MG63 (cell line): ENCODE data around the gene UBE2QL1. TPM values are rescaled to one million over a fixed set of nuclear protein-coding genes. Genes with fewer than 3 reads are reported as not detected.

Experiments used
- DNase-seq: peaks from one replicate; pipeline ENCODE4 v3.0.0-alpha.2; 2020
- H3K27me3 ChIP-seq: fragments of 250-450 bp; sonication (Bioruptor Pico); 2 replicates; pipeline ENCODE4 v1.5.1; 2020; ENCODE audit warnings: mild to moderate bottlenecking, moderate library complexity
- H3K36me3 ChIP-seq: fragments of 250-450 bp; sonication (Bioruptor Pico); 2 replicates; pipeline ENCODE4 v1.5.1; 2020; ENCODE audit warnings: mild to moderate bottlenecking, moderate library complexity
- H3K4me3 ChIP-seq: fragments of 250-450 bp; sonication (Bioruptor Pico); 2 replicates; pipeline ENCODE4 v1.5.1; 2020; ENCODE audit warnings: mild to moderate bottlenecking, moderate library complexity
- H3K9me3 ChIP-seq: fragments of 250-450 bp; sonication (Bioruptor Pico); 2 replicates; pipeline ENCODE4 v1.5.1; 2020; ENCODE audit warnings: mild to moderate bottlenecking, moderate library complexity
- total RNA-seq: library from RNA; depleted of rRNA; stranded (reverse); fragments of >200 nt; shearing (Covaris generic); gene quantifications from 2 replicates; pipeline ENCODE4 v1.2.3, GENCODE V29; 2014; ENCODE audit warnings: low replicate concordance

The UBE2QL1 gene
- total RNA-seq, 1 experiment from 2014 or later: not detected

DNA sequence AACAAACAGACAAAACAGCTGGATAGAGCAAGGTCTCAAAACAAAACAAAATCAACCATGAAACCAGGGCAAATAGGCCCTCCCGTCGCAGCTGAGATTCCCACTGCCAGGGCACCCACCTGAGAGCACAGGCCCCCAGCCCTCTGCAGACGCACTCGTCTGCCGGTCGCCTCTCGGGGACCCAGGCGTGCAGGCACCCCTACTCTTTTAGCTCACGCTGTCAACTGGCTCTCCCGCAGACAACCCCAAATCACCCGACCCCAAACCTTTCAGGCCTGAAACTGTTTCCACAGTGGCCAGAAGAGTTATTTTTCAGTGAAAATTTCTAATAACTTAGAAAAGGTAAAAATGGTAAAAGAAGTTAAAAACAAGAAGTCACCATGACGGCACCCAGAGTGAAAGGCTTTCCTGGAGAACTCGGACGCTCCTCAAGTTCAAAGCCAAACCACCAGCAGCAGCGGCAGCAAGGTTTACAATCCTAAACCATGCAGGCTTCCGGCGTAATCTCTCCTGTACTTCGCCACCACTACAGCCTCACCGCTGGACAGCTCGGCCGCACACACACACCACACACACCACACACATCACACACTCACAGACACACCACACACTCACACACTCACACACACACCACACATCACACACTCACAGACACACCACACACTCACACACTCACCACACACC lies 1.9 kb upstream of the UBE2QL1 start:
- no peak for DNase-seq
- H3K36me3 ChIP-seq: no peaks in the 10 kb centered on the region

DNA sequence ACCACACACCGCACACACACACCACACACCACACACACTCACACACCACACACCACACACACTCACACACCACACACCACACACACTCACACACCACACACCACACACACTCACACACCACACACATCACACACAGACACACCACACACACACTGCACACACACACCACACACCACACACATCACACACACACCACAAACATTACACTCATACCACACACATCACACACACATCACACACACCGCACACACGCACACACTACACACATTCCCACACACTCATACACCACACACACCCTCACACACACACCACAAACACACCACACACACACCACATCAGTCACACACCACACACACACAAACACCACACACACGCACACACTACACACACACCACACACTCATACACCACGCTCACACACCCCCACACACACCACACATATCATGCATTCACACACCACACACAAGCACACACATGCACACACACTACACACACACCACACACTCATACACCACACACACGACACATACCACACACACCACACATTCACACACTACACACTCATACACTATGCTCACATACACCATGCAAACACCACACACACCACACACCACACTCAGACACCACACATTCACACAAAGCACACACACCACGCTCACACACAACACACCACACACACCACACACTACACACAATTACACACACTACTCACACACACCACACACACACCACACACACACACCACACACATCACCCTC lies 1.1 kb upstream of the UBE2QL1 start:
- H3K9me3 ChIP-seq: peaks cover 3% of the 10 kb centered on the region; the same call in 1 of the 2 replicates
- H3K4me3 ChIP-seq: no peak overlapping the region
- DNase-seq: no peak

More for the DNA sequence above, 1.9 kb upstream of the UBE2QL1 start:
- peaks cover 30% of the 10 kb centered on the region for H3K27me3 ChIP-seq
- H3K9me3 ChIP-seq: peaks cover 6% of the 10 kb centered on the region; the same call in 1 of the 2 replicates
- H3K4me3 ChIP-seq: no peak overlapping the region

DNA sequence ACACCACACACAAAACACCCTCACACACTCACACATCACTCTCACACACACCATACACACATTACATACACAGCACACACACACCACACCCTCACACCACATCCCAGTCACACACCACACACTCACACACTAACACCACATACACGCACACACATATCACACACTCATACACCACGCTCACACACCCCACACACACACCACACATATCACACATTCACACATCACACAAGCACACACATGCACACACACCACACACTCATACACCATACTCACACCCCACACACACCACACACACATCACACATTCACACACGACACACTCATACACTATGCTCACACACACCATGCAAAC lies 543 bp upstream of the UBE2QL1 start:
- DNase-seq: no peak
- Histone ChIP-seq H3K36me3 (no peaks in the 10 kb centered on the region), H3K27me3 (peaks cover 41% of the 10 kb centered on the region), H3K9me3 (0 out of 2 replicates have a peak, but pooled peaks cover 2% of the 10 kb centered on the region), H3K4me3 (no peak overlapping the region)

More for the DNA sequence above, 1.1 kb upstream of the UBE2QL1 start:
- Histone ChIP-seq H3K36me3 (no peaks in the 10 kb centered on the region), H3K27me3 (peaks cover 38% of the 10 kb centered on the region)

DNA sequence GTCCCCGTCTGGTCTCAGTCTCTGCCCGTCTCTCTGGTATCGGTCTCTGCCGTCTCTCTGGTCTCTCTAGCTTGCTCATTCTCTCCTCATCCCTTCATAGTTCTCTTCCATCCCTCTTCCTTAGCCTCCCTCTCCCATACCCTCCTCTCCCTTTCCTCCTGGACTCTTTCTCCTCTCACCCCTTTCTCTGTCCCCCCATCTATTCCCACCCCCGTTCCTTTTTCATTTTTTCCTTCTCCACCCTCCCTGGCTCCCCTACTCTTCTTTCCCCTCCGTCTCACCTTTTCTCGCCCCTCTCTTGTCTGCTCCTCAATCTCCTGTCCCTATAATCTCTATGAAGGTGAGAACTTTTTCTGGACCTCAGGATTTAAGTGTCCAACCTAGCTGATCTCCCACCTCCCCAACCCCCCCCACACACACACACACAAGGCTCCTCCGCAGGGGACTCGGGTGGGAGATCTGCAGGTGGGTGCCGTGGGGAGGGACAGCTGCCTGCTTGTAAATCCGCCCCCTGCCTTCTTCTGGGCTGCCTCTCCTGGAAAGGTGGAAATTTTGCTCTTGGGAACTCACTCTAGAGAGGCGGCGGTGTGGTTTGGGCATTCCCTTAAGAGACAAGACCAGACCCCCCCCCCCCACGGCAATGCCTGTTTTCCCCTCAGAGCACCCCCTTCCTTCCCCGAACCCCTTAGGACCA lies 953 bp downstream of the UBE2QL1 start:
- no peak for DNase-seq
- Histone ChIP-seq H3K36me3 (no peaks in the 10 kb centered on the region), H3K9me3 (no peaks in the 10 kb centered on the region), H3K27me3 (peaks cover 43% of the 10 kb centered on the region), H3K4me3 (no peak overlapping the region)

DNA sequence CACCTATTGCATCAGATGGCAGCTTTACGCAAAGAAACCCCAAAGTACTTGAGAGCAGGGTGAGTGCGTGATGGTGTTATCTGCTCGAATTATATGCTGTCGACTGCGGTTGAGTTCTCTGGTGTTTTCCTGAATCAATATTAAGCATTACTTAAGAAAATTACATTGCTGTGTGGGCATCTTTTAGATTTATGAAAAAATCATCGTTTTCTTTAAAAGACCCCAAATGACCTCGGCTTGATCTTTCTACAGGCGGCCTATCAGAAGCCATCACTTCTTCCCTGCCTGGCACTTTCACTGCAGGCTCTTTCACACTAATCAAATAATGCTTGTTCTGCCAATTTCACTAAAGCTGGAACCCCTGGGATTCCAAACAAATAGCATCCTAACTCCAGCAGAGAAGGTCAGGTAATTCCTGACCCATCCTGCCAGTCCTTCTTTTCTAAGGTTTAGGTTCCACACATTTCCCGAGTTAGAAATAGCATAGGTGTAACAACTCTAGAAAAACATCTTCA lies 1.7 kb downstream of the UBE2QL1 start:
- H3K36me3 ChIP-seq: no peaks in the 10 kb centered on the region
- no peak for DNase-seq
- peaks cover 43% of the 10 kb centered on the region for H3K27me3 ChIP-seq

DNA sequence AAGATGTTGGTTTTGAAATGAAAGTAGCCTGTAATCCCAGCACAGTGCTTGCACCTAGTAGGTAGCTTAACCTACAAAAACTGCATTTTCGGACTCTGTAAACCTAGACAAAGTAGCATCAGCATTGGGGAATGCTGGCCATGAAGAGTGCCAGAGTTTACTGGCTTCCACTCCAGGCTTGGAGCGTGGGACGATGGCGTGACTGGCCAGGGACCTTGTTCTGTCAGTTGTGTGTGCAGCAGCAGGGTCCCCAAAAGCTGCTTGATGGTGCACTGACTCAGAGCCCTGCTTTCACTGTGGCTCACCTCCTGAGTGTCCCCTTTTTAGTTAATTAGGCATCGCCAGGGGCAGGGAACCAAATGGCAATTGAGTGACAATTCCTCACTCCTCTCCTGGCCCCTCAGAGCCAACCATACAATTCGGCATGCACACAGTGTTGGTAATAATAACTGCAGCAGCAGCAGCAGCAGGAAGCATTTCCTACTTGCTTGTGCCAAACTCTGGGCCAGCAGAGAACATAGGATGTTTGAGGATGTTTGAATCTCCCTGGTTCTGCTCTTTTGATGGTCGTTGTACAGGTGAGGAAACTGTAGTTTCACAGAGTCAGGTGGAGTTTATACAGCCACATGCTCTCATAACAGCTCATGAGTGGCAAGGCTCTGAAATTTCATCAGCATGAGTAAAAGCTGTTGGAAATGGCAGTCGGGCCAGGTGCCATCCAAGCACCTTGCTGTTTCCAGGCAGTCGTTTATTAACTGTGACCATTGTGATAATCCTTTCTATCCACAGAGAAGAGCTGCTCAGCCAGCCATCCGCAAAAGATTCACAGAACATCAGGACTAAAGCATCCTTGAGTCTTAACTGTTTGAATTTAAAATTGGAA lies 4.2 kb downstream of the UBE2QL1 start:
- no peaks in the 10 kb centered on the region for H3K9me3 ChIP-seq
- peaks cover 61% of the 10 kb centered on the region for H3K27me3 ChIP-seq
- DNase-seq: no peak
- no peaks in the 10 kb centered on the region for H3K36me3 ChIP-seq
- H3K4me3 ChIP-seq: no peak overlapping the region

More for the DNA sequence above, 1.7 kb downstream of the UBE2QL1 start:
- H3K4me3 ChIP-seq: no peak overlapping the region
- H3K9me3 ChIP-seq: no peaks in the 10 kb centered on the region

DNA sequence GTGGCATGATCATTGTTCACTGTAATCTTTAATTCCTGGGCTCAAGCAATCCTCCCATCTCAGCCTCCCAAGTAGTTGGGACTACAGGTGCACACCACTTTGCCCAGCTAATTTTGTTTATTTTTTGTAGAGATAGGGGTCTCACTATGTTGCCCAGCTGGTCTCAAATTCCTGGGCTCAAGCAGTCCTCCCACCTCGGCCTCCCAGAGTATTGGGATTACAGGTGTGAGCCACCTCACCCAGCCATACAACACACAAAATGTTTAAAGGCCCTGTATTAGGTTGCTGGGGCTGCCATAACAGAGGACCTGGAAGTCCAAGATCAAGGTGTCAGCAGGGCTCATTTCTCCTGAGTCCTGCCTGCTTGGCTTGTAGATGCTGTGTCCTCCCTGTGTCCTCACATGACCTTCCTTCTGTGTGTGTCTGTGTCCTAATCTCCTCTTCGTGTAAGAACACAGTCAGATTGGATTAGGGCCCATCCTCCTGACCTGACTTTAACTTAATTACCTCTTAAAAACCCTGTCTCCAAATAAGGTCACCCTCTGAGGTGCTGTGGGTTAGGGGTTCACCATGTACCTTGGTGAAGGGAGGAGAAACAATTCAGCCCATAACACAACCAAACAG lies 5.4 kb downstream of the UBE2QL1 start:
- Histone ChIP-seq H3K4me3 (no peak overlapping the region), H3K9me3 (no peaks in the 10 kb centered on the region), H3K36me3 (no peaks in the 10 kb centered on the region), H3K27me3 (peaks cover 60% of the 10 kb centered on the region)
- DNase-seq: no peak

DNA sequence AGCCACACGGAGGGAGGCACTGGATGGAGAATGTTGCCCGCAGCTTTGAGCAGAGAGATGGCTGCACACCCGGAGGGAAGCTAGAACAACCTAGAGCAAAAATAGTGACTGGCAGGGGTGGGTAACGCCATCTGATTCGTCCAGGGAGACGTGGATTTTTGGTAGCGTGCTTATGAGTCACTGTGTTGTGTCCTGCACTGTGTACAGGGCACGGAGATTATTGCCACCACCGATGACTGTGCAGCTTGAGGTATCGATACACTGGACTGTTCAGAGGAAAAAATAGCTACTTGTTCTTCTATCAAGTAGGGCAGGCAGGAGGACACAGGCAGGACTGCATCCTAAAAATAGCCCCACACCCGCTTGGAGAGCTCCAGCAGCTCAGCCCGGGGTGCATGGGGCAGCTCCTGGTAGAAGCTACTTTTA lies 6.0 kb downstream of the UBE2QL1 start:
- no peak overlapping the region for H3K4me3 ChIP-seq
- H3K36me3 ChIP-seq: no peaks in the 10 kb centered on the region
- DNase-seq: no peak
- H3K27me3 ChIP-seq: peaks cover 54% of the 10 kb centered on the region
- no peaks in the 10 kb centered on the region for H3K9me3 ChIP-seq

DNA sequence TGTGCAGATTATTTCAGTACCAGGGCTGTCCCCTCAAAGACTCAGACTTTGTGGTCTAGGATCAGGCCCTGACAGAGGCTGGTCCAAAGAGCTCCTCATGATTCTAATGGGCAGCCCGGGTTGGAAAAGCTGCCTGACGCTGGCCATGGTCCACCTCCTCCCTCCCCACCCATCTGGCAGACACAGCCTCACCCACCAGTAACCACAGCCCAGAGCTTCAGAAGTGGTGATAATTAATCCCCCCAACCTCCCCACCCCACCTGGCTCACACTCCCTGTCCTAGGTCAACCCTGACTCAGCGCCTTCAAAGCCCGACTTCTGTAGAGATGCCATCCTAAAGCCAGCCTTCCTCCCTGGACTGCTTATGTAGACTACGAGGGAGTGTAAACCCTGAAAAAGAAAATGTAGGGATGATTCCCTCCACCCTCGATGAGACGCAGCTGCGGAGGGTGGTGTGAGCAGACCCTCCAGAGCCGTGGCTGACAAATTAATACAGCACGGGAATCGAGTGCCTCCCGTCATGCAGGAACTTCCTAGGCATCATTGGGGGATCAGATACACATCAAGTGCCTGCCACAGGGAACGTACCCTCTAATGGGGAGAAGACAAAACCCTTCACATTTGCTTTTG lies 7.0 kb downstream of the UBE2QL1 start:
- no peak for DNase-seq
- no peaks in the 10 kb centered on the region for H3K36me3 ChIP-seq
- no peaks in the 10 kb centered on the region for H3K9me3 ChIP-seq
- H3K27me3 ChIP-seq: peaks cover 44% of the 10 kb centered on the region
- H3K4me3 ChIP-seq: no peak overlapping the region

DNA sequence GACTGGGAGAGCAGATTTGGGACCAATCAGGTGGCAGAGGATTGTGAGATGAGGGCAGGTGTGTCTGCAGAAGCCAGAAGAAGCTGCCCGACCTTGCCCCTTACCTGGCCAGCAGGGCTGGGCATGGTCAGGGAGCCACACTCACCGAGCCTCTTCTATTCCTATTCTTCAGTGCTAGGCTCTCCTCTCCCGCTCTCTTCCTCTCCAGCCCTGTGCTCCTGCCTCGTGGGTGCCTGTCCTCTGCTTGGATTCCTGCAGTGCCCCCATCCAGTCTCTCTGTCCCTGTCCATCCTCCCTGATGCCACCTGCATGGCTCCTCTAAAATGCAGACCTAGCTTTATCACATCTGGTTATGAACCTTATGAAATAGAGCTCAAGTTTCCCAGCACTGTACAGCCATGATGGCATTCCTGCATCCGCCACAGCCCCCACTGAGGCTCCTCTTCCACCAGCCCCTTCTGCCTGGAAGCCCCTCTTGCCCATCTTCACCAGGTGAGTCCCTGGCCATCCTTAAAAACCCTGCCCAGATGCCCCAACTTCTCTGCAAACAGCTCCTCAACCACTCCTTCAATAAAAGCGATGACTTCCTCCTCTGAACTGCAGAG lies 8.2 kb downstream of the UBE2QL1 start:
- no peaks in the 10 kb centered on the region for H3K9me3 ChIP-seq
- no peak overlapping the region for H3K4me3 ChIP-seq
- H3K27me3 ChIP-seq: peaks cover 33% of the 10 kb centered on the region
- no peaks in the 10 kb centered on the region for H3K36me3 ChIP-seq
- DNase-seq: no peak

DNA sequence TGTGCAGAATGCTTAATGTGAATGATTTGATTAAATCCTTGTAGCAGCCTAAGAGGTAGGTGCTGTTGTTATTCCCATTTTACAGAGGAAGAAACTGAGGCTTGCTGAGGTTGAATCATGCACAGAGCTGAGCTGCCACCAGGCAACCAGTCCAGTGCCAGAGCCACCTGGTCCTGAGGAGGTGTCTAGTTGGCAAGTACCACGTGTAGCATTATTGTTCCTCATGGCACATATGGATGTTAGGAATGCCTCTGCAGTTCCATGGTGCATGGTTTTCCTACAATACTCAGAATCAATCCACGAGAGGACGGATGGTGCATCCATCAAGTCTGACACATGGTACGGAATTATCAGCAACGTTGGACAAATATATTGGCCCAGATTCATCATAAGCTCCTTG lies 8.9 kb downstream of the UBE2QL1 start:
- peaks cover 26% of the 10 kb centered on the region for H3K27me3 ChIP-seq
- H3K36me3 ChIP-seq: no peaks in the 10 kb centered on the region
- H3K4me3 ChIP-seq: no peak overlapping the region
- DNase-seq: no peak
- H3K9me3 ChIP-seq: no peaks in the 10 kb centered on the region

DNA sequence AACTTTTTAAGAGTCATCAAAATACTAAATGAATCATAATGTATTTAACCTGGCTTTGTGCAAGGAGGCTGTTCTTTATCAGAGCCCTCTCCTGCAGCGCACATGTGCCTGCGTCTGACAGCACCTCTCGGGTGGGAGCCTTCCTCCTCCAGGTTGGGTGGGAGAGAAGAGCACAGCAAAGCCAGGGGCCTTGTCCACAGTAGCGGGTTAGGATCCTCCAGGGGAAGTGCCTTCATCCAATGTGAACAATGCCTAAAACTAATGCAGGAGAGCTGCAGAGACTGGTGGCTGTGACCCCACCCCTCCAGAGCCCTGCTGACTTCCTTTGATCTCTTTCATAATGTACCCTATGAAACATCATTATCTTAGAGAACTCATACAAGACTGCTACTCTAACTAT lies 10.2 kb downstream of the UBE2QL1 start:
- DNase-seq: no peak
- H3K36me3 ChIP-seq: no peaks in the 10 kb centered on the region
- no peak overlapping the region for H3K4me3 ChIP-seq
- peaks cover 21% of the 10 kb centered on the region for H3K27me3 ChIP-seq
- H3K9me3 ChIP-seq: no peaks in the 10 kb centered on the region

DNA sequence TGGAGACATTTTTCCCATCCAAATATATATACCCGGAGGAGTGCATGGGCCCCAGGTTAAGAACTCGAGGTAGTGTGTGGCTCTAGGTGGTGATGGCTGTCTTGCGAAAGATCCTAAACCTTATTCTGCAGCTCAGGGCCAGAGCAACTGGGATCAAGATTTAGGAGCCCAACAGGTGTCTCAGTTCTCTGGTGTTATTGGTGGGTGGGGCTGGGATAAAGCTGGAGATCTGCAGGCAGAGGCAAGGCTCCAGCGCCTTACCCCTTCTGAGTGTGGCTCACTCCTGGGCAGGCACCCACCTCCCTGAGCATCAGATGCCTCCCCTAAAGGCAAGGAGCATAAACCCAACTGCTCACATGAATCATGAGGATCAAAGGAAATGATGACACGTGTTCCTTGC lies 11.2 kb downstream of the UBE2QL1 start:
- H3K27me3 ChIP-seq: peaks cover 21% of the 10 kb centered on the region
- no peak overlapping the region for H3K4me3 ChIP-seq
- H3K9me3 ChIP-seq: no peaks in the 10 kb centered on the region
- no peaks in the 10 kb centered on the region for H3K36me3 ChIP-seq
- no peak for DNase-seq

DNA sequence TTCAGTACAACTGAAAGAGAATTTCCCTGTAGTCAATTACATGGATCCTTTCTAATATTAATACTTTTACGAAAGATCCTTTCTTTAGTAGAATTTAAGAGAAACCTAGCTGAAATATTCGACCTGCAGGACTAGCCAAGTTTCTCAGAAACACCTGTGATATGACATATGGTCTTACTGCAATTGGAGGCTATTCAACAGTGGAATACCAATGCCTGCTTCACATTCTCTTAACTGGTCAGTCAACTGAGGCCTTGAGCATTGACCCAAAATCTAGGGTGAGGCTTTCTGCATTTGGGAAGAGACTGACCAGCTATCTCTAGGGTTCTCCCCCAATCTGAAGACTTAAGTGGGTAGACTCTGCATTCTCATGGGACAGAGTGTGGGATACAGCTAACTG lies 12.3 kb downstream of the UBE2QL1 start:
- Histone ChIP-seq H3K9me3 (no peaks in the 10 kb centered on the region), H3K36me3 (no peaks in the 10 kb centered on the region), H3K27me3 (peaks cover 15% of the 10 kb centered on the region), H3K4me3 (no peak overlapping the region)
- DNase-seq: no peak
